ENCODE measurements around the gene CTXN1.

DNA sequence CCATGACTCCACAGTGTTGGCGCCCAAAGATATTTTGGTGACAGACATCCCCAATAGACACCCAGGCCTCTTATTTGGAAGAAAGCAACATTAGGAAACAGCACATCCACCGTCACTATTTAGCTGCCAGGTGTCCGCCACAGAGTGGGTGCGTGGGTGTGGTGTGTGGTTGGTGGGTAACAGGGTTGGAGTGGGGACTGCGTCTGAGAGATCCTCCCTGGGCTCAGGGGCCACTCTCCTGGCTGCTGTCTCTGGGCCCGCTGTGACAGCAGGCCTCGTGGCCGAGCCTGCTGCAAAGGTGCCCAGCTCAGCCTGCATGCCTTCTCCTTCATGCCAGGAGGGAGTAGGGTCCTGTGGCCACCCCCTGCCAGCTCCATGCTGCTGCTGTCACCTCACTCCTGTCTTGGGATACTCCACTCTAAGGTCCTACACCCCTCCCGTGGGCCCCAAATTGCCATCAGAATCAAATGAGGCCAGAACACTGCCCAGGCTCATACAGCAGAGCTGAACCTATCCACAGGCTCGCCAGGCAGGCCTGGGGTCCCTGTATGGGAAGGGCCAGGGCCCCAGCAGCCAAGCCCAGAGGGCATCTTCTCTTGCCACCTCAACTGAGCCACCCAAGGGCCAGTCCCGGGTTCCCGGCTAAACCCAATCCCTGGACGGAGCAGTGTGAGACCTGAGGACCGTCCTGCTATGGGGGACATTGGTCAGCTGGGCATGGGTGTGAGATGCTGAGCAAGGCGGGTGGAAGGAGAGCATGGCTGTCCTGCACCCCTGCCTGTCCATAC is 42.3 kb upstream of the CTXN1 start:
- TF ChIP-seq, protein P1, sequence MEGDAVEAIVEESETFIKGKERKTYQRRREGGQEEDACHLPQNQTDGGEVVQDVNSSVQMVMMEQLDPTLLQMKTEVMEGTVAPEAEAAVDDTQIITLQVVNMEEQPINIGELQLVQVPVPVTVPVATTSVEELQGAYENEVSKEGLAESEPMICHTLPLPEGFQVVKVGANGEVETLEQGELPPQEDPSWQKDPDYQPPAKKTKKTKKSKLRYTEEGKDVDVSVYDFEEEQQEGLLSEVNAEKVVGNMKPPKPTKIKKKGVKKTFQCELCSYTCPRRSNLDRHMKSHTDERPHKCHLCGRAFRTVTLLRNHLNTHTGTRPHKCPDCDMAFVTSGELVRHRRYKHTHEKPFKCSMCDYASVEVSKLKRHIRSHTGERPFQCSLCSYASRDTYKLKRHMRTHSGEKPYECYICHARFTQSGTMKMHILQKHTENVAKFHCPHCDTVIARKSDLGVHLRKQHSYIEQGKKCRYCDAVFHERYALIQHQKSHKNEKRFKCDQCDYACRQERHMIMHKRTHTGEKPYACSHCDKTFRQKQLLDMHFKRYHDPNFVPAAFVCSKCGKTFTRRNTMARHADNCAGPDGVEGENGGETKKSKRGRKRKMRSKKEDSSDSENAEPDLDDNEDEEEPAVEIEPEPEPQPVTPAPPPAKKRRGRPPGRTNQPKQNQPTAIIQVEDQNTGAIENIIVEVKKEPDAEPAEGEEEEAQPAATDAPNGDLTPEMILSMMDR (IDR thresholded peaks at IDR 0.05) = no peak
- no peak for TF ChIP-seq POLR2A (IDR thresholded peaks at IDR 0.05)

Data from stomach (tissue), 4 donors.